IPS-18c (cell line): ENCODE data around the gene KDM4C.
"Not testable (repeated sequence)": the region's sequence is repeated elsewhere in the genome, so short reads cannot be mapped to it uniquely, and the experiment has no call there.

Experiments used
- H3K4me3 ChIP-seq: 2 replicates; pipeline ENCODE4 v1.7.0; 2013; ENCODE audit warnings: low read depth, mild to moderate bottlenecking, low read length, moderate library complexity; ENCODE audit not compliant: insufficient read depth
- H3K9me3 ChIP-seq: one replicate; pipeline ENCODE4 v1.6.1; 2013; ENCODE audit warnings: mild to moderate bottlenecking, low read length, moderate library complexity; ENCODE audit not compliant: control insufficient read depth, insufficient read depth

KDM4C gene

DNA sequence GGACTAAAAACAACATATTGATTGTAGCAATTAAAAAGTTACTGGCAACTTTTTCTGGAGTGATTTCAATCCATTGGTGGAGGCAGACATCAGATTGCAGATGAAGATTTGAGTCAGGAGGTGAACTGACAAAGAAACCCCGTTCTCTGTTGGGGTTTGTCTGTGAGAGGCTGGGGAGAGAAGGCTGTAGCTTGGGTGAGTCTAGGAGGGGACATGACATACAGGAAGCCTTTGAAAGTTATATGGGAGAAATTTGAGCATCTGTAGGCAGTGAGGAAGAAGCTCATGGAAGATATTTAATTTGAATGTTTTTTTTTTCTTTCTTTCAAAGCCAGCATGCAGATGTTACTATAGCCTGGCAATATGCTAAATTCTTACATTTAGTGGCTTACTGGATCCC lies 26.0 kb downstream of the KDM4C start:
- H3K4me3 ChIP-seq: no peak overlapping the region
- no peaks in the 10 kb centered on the region for H3K9me3 ChIP-seq

DNA sequence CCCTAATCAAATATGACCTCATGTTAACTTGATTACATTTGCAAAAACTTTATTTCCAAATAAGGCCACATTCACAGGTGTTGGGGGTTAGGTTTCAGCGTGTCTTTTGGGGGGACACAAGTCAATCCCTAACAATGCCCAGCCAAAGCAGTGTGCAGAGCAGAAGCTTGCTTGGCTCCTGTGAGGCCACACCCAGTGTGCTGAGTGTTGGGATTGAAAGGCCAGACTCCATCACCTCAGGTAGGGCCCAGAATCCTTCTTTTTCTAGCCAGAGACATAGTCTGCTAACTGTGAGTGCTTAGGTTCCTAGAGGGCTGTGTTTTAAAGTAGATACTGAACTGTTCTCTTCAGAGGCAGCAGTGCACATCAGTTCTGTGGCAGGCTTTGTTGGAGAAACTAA lies 27.9 kb downstream of the KDM4C start:
- Histone ChIP-seq H3K4me3 (no peak overlapping the region), H3K9me3 (no peaks in the 10 kb centered on the region)

DNA sequence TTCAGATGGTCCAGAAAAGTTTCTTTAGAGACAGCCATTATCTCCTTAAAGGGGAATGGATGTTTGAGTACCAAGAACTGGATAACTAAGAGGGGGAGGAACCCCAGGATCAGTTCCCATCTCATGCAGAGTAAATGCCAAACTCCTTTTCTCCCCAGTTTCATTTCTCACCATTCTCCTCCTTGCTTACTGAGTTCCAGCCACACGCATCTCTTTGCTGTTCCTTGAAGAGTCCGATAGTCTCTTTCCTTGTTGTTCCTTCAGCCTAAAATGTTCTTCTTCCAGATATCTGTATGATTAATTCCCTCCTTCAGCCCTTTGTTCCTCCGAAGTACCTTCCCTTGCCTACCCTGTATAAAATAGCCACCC lies 30.0 kb downstream of the KDM4C start:
- no peak overlapping the region for H3K4me3 ChIP-seq

DNA sequence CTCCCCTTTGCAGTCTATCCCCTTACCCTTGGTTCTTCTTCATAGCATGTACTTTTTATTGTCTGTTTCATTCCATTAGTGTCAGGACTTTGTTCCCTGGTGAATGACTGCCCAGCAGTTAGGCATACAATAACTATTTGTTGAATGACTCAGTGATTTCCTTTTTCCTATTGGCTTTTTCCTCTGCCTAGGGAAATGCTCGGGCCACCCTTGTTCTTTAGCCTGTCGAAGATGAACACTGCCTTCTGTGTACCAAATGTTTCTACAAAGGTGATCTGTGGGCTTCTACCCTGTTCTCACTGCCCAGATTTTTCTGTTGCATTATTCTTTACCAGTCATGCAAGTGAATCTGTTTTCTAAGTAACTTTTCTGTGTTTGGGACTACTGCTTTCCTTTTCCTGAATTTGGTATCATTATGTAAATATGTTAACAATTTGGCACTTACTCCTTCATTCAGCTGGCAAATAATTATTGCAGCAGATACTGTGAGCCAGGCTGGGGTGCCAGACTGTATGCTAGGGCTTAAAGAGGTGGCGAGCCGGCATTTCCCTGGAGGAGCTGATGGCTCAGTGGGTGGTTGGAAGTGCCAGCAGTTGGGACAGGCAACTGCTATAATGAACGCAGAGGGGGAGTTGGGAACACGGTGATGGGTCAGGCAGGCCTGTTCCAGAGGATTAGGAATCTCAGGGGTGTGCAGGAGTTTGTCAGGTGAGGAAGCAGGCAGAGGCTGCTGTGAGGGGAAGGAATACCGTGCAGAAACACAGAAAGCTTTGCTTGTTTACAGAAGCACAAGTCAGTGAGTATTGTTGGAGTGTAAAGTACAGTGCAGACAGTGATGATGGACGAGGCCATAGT lies 30.6 kb downstream of the KDM4C start:
- Histone ChIP-seq H3K9me3 (no peaks in the 10 kb centered on the region), H3K4me3 (no peak overlapping the region)

More for the DNA sequence above, 30.0 kb downstream of the KDM4C start:
- no peaks in the 10 kb centered on the region for H3K9me3 ChIP-seq

DNA sequence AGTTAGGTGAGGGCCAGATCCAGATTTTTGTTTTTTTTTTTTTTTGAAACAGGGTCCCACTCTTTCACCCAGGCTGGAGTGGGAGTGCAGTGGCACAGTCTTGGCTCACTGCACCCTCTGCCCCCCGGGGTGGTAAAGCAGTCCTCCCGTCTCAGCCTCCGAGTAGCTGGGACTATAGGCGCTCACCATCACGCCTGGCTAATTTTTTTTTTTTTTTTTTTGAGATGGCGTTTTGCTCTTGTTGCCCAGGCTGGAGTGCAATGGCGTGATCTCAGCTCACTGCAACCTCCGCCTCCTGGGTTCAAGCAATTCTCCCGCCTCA lies 31.2 kb downstream of the KDM4C start:
- not testable (repeated sequence) for H3K9me3 ChIP-seq, H3K4me3 ChIP-seq

DNA sequence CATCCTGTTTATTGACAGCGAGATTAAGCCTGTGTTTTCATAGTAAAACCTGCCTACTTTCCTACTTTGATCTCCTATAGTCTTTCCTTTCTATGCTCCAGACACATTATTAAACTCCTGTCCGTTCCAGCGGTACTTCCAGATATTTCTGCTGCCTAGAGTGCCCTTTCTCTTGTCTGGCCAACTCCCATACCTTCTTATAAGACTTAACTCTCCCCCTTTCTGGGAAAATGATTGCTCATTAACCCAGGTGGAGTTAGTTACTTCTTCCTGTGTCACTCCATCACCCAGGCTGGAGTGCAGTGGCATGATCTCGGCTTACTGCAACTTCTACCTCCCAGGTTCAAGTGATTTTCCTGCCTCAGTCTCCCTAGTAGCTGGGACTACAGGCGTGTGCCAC lies 33.1 kb downstream of the KDM4C start:
- Histone ChIP-seq H3K9me3 (no peaks in the 10 kb centered on the region), H3K4me3 (no peak overlapping the region)

DNA sequence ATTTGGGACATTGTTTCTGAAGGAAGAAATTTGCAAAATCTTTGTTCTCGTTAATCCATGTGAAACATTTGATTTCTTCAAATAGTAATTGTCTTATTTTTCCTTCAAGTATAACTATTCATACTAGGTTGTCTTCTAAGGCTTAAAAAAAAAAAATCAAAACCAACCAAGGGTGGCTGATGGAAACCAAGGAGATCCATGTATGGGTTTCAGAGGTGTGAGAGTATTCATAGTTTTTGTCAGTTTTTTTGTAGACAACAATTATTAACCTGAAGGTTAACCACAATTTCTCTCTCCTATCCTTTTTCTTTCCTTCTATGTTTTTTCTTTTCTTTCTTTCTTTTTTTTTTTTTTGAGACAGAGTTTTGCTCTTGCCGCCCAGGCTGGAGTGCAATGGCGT lies 35.4 kb downstream of the KDM4C start:
- no peak overlapping the region for H3K4me3 ChIP-seq
- H3K9me3 ChIP-seq: no peaks in the 10 kb centered on the region

DNA sequence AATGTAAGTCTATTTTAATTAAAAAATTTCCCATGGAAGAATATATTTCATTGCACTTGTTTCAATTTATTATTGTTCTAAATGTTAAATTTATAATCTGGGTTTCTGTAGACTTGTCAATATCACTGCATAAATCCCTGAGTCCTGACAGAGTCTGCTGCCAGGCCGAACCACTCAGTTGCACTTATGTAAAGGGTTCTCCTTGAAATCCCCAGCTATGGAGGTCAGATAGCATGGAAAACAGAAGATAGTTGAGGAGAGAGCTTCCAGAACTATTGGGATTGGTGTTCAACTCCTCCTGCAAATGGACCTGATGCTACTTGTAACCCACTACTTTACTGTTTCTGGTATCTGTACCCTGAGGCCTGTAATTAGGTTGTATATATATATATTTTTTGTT lies 37.2 kb downstream of the KDM4C start:
- Histone ChIP-seq H3K9me3 (peaks cover 2% of the 10 kb centered on the region), H3K4me3 (no peak overlapping the region)

DNA sequence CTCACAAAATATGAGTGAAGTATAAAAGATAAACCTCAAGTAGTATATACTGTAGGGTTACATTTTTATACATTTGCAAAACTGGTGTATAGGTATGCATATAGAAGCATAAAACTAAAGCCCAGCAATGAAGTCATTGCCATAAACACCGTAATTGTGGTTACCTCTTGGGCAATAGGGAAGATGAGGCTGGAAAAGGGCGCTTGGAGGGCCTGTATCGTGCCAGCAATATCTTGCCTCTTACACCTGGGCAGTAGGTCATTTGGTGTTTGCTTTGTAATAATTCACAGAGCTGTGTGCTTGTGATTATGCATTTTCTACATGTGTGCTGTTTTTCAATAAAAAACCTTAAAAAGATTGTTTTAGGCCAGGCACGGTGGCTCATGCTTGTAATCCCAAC lies 45.2 kb downstream of the KDM4C start:
- Histone ChIP-seq H3K4me3 (no peak overlapping the region), H3K9me3 (peaks cover 7% of the 10 kb centered on the region)

DNA sequence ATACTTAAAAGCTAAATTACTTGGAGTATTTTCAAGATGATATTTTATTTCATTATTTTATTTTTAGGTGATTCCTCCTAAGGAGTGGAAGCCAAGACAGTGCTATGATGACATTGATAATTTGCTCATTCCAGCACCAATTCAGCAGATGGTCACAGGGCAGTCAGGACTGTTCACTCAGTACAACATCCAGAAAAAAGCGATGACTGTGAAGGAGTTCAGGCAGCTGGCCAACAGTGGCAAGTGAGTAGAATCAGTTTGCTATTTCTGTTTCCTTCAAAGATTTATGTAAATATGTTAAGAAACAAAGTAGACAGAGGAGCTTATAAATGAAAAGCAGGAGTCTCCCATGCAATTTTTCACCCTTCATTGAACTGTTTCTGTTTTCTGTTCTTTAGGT lies 47.8 kb downstream of the KDM4C start:
- H3K4me3 ChIP-seq: no peak overlapping the region
- peaks cover 4% of the 10 kb centered on the region for H3K9me3 ChIP-seq

DNA sequence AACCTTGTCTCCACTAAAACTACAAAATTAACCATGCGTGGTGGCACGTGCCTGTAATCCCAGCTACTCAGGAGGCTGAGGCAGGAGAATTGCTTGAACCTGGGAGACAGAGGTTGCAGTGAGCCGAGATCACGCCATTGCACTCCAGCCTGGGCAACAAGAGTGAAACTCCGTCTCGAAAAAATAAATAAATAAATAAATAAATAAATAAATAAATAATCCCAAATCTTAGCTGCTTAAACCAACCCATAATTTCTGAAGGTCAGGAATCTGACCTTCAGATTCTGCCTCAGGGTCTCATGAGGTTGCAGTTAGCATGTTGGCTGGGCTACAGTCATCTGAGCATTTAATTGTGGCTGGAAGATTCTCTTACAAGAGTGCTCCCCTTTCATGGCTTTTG lies 48.5 kb downstream of the KDM4C start:
- not testable (repeated sequence) for H3K4me3 ChIP-seq, H3K9me3 ChIP-seq

DNA sequence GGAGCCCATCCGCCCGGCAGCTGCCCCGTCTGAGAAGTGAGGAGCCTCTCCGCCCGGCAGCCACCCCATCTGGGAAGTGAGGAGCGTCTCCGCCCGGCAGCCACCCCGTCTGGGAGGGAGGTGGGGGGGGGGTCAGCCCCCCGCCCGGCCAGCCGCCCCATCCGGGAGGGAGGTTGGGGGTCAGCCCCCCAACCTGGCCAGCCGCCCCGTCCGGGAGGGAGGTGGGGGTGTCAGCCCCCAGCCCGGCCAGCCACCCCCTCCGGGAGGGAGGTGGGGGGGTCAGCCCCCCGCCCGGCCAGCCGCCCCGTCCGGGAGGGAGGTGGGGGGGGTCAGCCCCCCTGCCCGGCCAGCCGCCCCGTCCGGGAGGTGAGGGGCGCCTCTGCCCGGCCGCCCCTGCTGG lies 49.9 kb downstream of the KDM4C start:
- H3K4me3 ChIP-seq, H3K9me3 ChIP-seq: not testable (repeated sequence)

DNA sequence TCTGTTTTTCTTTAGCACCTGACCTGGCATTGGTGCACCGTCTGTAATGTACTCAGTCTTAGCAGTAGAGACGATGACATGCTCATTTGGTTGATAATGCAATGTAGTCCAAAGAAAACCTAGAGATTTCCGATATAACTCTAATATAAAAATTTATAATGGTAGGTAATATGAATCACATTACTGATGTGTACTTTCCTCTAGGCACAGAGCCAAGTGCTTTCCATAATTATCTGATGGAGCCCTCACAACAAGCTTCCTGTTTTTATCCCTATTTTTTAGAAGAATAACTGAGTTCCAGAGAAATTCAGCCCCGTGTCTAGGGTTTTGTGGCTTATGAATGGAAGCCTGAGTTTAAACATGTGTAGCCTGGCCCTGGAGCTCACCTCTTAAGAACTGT lies 53.7 kb downstream of the KDM4C start:
- H3K4me3 ChIP-seq: no peak overlapping the region
- H3K9me3 ChIP-seq: peaks cover 3% of the 10 kb centered on the region

DNA sequence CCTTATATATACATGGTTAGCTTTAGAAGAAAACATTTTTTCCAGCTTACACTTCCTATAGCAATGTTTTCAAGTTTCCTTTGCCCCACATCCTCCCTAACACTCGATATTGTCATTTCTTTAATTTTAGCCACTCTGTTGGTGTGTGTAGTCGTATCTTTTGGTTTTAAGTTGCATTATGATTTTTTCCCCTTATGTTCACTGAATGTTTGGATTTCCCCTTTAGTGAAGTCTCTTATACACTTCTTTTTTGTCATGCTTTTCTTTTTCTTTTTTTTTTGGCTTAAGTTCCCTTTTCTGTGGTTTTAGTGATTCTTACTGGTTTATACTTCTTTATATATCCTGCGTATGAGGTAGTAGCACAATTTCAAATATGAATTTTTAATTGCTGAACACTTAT lies 58.8 kb downstream of the KDM4C start:
- Histone ChIP-seq H3K4me3 (no peak overlapping the region), H3K9me3 (no peaks in the 10 kb centered on the region)

DNA sequence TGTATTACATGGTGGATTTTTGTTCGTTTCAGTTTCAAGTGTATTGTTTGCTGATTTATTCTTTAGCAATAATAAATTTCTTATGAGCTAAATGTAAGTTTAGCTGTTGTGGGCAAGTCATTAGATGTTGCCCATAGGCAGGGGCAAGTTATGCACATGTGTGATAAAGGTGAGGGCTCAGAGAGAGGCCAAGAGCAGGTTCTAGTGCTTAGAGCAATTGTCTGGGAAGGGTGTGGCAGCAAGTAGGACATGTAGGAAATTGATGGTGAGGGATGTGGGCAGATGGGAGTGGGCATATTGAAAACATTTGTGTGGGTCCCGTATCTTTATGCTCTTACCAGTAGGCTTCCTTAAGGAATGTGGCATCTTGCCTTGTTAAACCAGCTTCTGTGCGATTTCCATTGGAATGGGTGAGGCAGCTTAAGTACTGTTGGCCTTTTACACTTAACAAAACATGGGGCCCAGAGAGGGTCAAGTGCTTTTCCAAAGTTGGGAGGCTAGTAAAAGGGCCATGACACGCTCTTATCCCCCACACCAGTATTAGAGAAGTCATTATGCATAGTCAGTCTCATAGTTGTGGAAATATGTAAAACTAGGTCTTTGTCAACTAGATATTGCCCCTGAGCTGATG lies 60.6 kb downstream of the KDM4C start:
- Histone ChIP-seq H3K4me3 (no peak overlapping the region), H3K9me3 (no peaks in the 10 kb centered on the region)

DNA sequence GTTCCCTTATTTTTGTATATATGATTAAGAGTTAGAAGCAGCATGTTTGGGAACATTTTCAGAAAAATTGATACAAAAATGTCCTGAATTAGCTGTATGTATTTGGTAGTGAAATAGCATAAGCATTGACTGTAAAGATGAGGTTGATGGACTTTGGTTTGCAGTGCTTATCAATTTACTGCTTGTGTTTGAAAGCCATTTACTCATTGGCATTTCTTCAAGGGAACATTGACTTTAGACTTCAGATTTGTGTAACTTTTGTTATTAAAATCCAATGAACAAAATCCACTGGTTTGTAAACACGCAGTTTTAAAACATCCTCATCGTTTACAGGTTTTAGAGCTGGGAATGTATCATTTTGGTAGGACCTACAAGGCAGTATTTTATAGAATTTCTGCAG lies 61.3 kb downstream of the KDM4C start:
- no peaks in the 10 kb centered on the region for H3K9me3 ChIP-seq
- no peak overlapping the region for H3K4me3 ChIP-seq

DNA sequence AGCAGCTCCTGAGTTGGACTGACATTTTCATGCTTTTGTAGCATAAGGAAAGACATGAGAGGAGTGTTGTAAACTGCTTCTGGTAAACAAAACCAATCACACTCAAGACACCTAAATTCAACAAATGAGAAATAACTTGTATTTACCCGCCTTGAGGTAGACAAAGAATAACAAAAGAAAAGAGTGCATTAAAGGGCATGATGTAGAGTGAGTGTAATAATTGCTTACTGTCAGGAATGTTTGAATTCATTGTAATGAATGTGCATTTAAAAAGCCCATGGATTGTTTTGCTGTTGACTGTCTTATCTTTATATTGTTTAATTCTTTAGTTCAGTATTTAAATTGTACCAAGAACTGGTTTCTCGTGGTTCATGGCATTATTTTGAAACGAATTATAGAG lies 61.8 kb downstream of the KDM4C start:
- H3K4me3 ChIP-seq: no peak overlapping the region
- no peaks in the 10 kb centered on the region for H3K9me3 ChIP-seq

DNA sequence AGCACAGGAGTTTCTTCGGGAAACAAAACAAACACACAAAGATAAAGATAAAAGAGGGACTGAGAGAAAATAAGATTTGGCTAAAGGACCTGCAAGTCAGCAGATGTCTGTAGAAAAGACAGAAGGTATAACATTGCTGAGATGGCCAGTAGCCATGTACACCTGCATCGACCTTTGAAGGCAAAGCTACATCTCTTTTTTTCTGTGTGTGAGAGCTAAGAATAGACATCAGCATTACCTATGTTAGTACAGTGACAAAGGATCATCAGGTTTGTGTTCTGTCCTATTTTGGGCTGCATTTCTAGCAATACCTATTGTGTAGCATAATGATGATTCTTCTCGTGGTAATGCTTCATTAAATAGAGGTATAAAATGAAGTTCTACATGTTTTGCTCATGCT lies 64.9 kb downstream of the KDM4C start:
- no peaks in the 10 kb centered on the region for H3K9me3 ChIP-seq

More for the DNA sequence above, 64.9 kb downstream of the KDM4C start:
- no peak overlapping the region for H3K4me3 ChIP-seq
